Liver (tissue), 9 donors: ENCODE data around the gene CROCC2. TPM values are rescaled to one million over a fixed set of nuclear protein-coding genes. Genes with fewer than 3 reads are reported as not detected.

ENCODE experiments used
- DNase-seq: peaks from one replicate; pipeline ENCODE4 v3.0.0-alpha.2; 2017; ENCODE audit warnings: low spot score
- H3K27ac ChIP-seq, 2 donors: one replicate each; pipeline ENCODE4 v1.7.0; 2013; ENCODE audit warnings: inconsistent platforms in 2 of 2, low read length in 2 of 2, control low read depth in 1 of 2, low read depth in 1 of 2, mild to moderate bottlenecking in 1 of 2
- H3K27me3 ChIP-seq, 4 donors: one replicate each; pipeline versions ENCODE4 v1.6.1 to v1.7.0; 2013; ENCODE audit warnings: low read length in 3 of 4, inconsistent platforms in 1 of 4, mild to moderate bottlenecking in 1 of 4, moderate library complexity in 1 of 4; ENCODE audit not compliant: control insufficient read depth in 4 of 4, insufficient read depth in 4 of 4
- H3K36me3 ChIP-seq, 4 donors: one replicate each; pipeline versions ENCODE4 v1.6.1 to v1.7.0; 2013; ENCODE audit warnings: low read length in 3 of 4, mild to moderate bottlenecking in 3 of 4, low read depth in 1 of 4, moderate library complexity in 1 of 4; ENCODE audit not compliant: control insufficient read depth in 4 of 4, insufficient read depth in 3 of 4
- H3K4me1 ChIP-seq, 4 donors: one replicate each; pipeline versions ENCODE4 v1.6.1 to v1.7.0; 2013; ENCODE audit warnings: low read length in 3 of 4, mild to moderate bottlenecking in 3 of 4, moderate library complexity in 1 of 4; ENCODE audit not compliant: control insufficient read depth in 4 of 4, insufficient read depth in 4 of 4
- H3K4me3 ChIP-seq, 3 donors: one replicate each; pipeline versions ENCODE4 v1.6.1 to v1.7.0; 2013; ENCODE audit warnings: low read length in 3 of 3, control low read depth in 1 of 3, low read depth in 1 of 3, mild to moderate bottlenecking in 1 of 3
- H3K9ac ChIP-seq, 2 donors: one replicate each; pipeline ENCODE4 v1.7.0; 2013; ENCODE audit warnings: low read length in 2 of 2, mild to moderate bottlenecking in 2 of 2, moderate library complexity in 2 of 2, control low read depth in 1 of 2, low read depth in 1 of 2
- H3K9me3 ChIP-seq, 4 donors: one replicate each; pipeline versions ENCODE4 v1.6.1 to v1.7.0; 2013; ENCODE audit warnings: low read length in 3 of 4; ENCODE audit not compliant: control insufficient read depth in 4 of 4
- ATF3 ChIP-seq: IDR thresholded peaks from 2 replicates; pipeline ENCODE4 v1.6.1; 2016; ENCODE audit warnings: antibody characterized with exemption
- CTCF ChIP-seq: fragments of 150-350 bp; IDR thresholded peaks from 2 replicates; pipeline ENCODE4 v1.5.1; 2017; ENCODE audit warnings: improper control_type of control experiment, low read depth, low read length; ENCODE audit not compliant: missing input control
- EGR1 ChIP-seq, 2 donors: IDR thresholded peaks; 2 replicates each; pipeline ENCODE4 v1.6.1; 2016 to 2018; ENCODE audit warnings: antibody characterized with exemption in 2 of 2, low read depth in 2 of 2
- FOXA1 ChIP-seq: IDR thresholded peaks from 2 replicates; pipeline ENCODE4 v1.6.1; 2016; ENCODE audit warnings: antibody characterized with exemption
- FOXA2 ChIP-seq: IDR thresholded peaks from 2 replicates; pipeline ENCODE4 v1.6.1; 2016; ENCODE audit warnings: antibody characterized with exemption
- HNF4A ChIP-seq, 2 donors: conservative IDR thresholded peaks; 2 replicates each; pipeline ENCODE4 v1.6.1; 2016; ENCODE audit warnings: antibody characterized with exemption in 2 of 2, mild to moderate bottlenecking in 2 of 2
- JUND ChIP-seq, 2 donors: IDR thresholded peaks; 2 replicates each; pipeline ENCODE4 v1.6.1; 2016; ENCODE audit warnings: antibody characterized with exemption in 2 of 2
- NR2F2 ChIP-seq: IDR thresholded peaks from 2 replicates; pipeline ENCODE4 v1.6.1; 2016; ENCODE audit warnings: antibody characterized with exemption
- RAD21 ChIP-seq, 2 donors: IDR thresholded peaks; 2 replicates each; pipeline ENCODE4 v1.6.1; 2016; ENCODE audit warnings: antibody characterized with exemption in 2 of 2, mild to moderate bottlenecking in 2 of 2
- RXRA ChIP-seq, 2 donors: IDR thresholded peaks; 2 replicates each; pipeline ENCODE4 v1.6.1; 2017 to 2018; ENCODE audit warnings: antibody characterized with exemption in 2 of 2, mild to moderate bottlenecking in 1 of 2
- SP1 ChIP-seq: IDR thresholded peaks from 2 replicates; pipeline ENCODE4 v1.6.1; 2018; ENCODE audit warnings: antibody characterized with exemption, mild to moderate bottlenecking
- TAF1 ChIP-seq: conservative IDR thresholded peaks from 2 replicates; pipeline ENCODE4 v1.6.1; 2016; ENCODE audit warnings: antibody characterized with exemption, mild to moderate bottlenecking
- YY1 ChIP-seq: IDR thresholded peaks from 2 replicates; pipeline ENCODE4 v1.6.1; 2016; ENCODE audit warnings: antibody characterized with exemption, mild to moderate bottlenecking
- ZBTB33 ChIP-seq: IDR thresholded peaks from 2 replicates; pipeline ENCODE4 v1.6.1; 2016; ENCODE audit warnings: antibody characterized with exemption
- WGBS: extraction: QIAGEN DNeasy Blood & Tissue Kit; methylation state at CpG from one replicate; pipeline ENCODE4 v1.1.7; 2013; 5-methylcytosine and 5-hydroxymethylcytosine counted together
- polyA plus RNA-seq, 2 donors: library from polyadenylated mRNA; stranded (reverse) in 1 of 2; unstranded in 1 of 2; fragments of 200-250 nt in 1 of 2; fragments of >200 nt in 1 of 2; fragmentation: Nextera tagmentation in 1 of 2; extraction: Ambion mirVana in 1 of 2; gene quantifications; one replicate each; pipeline versions ENCODE4 v1.2.1 to v1.2.3, GENCODE V29; 2013 to 2015
- total RNA-seq, 2 donors: library from RNA; depleted of rRNA; stranded (reverse); fragments of >200 nt; gene quantifications; one replicate each; pipeline ENCODE4 v1.2.3, GENCODE V29; 2014
- TF ChIP-seq, protein P1 (sequence below): IDR thresholded peaks from 2 replicates; pipeline ENCODE4 v1.6.1; 2016; ENCODE audit warnings: antibody characterized with exemption
- TF ChIP-seq, protein P2 (sequence below): IDR thresholded peaks from 2 replicates; pipeline ENCODE4 v1.6.1; 2016; ENCODE audit warnings: antibody characterized with exemption, mild to moderate bottlenecking
- donor health status: healthy.
- donor health status: healthy.
- donor health status: healthy.
- donor health status: healthy.
- donor health status: healthy.

Gene CROCC2
- total and polyA plus RNA-seq, 4 donors: under 0.01 to 0.13 (median 0.05) TPM

DNA sequence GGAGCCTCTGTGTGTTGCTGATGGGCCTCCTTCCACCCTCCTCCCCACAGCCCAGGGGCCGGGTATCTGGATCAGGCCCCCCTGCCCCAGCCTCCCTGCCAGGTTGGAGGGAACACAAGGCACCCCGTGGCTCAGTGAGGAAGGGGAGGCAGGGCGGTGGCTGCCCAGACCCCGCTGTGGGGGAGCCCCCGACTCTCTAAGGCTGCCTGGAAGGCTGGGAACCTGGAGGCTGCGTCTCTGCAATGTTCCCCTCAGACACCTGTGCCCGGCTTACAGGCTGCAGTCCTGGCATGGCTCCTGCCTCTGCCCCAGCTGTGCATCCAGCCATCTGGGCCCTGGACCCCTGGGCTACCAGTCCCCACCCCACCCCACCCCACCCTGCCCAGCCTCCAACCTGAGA, 9.7 kb upstream of the CROCC2 start:
- WGBS: 62% methylated on average over 7 of the region's 7 CpGs
- Histone ChIP-seq H3K9me3 (peaks cover 0 to 3% (median 0%) of the 10 kb centered on the region in 4 donors), H3K9ac (no peak overlapping the region), H3K27ac (no peak overlapping the region), H3K27me3 (no peaks in the 10 kb centered on the region), H3K4me1 (peaks cover 8 to 29% (median 19%) of the 10 kb centered on the region in 4 donors), H3K36me3 (no peaks in the 10 kb centered on the region), H3K4me3 (no peak overlapping the region)
- no peak for DNase-seq
- TF ChIP-seq, protein P1, sequence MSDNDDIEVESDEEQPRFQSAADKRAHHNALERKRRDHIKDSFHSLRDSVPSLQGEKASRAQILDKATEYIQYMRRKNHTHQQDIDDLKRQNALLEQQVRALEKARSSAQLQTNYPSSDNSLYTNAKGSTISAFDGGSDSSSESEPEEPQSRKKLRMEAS: no peak
- no peak for TF ChIP-seq TAF1
- TF ChIP-seq EGR1 (IDR thresholded peaks at IDR 0.05; ENCODE audit: low read depth in 2 of 2): no peak
- TF ChIP-seq FOXA1: no peak
- no peak for TF ChIP-seq FOXA2
- TF ChIP-seq CTCF: no peak
- no peak for TF ChIP-seq SP1
- no peak for TF ChIP-seq ATF3
- TF ChIP-seq RAD21 (IDR thresholded peaks at IDR 0.05): no peak
- no peak for TF ChIP-seq JUND (IDR thresholded peaks at IDR 0.05)
- no peak for TF ChIP-seq ZBTB33
- no peak for TF ChIP-seq YY1
- TF ChIP-seq, protein P2, sequence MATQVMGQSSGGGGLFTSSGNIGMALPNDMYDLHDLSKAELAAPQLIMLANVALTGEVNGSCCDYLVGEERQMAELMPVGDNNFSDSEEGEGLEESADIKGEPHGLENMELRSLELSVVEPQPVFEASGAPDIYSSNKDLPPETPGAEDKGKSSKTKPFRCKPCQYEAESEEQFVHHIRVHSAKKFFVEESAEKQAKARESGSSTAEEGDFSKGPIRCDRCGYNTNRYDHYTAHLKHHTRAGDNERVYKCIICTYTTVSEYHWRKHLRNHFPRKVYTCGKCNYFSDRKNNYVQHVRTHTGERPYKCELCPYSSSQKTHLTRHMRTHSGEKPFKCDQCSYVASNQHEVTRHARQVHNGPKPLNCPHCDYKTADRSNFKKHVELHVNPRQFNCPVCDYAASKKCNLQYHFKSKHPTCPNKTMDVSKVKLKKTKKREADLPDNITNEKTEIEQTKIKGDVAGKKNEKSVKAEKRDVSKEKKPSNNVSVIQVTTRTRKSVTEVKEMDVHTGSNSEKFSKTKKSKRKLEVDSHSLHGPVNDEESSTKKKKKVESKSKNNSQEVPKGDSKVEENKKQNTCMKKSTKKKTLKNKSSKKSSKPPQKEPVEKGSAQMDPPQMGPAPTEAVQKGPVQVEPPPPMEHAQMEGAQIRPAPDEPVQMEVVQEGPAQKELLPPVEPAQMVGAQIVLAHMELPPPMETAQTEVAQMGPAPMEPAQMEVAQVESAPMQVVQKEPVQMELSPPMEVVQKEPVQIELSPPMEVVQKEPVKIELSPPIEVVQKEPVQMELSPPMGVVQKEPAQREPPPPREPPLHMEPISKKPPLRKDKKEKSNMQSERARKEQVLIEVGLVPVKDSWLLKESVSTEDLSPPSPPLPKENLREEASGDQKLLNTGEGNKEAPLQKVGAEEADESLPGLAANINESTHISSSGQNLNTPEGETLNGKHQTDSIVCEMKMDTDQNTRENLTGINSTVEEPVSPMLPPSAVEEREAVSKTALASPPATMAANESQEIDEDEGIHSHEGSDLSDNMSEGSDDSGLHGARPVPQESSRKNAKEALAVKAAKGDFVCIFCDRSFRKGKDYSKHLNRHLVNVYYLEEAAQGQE: no peak

GRCh38 chr2:240896871-240897692, 9.1 kb upstream of the CROCC2 start:
- Histone ChIP-seq H3K4me3 (no peak overlapping the region), H3K4me1 (peaks cover 8 to 29% (median 19%) of the 10 kb centered on the region in 4 donors), H3K9ac (no peak overlapping the region), H3K27me3 (no peaks in the 10 kb centered on the region), H3K27ac (no peak overlapping the region), H3K36me3 (no peaks in the 10 kb centered on the region), H3K9me3 (peaks cover 0 to 3% (median 0%) of the 10 kb centered on the region in 4 donors)
- TF ChIP-seq, protein P2: no peak
- TF ChIP-seq HNF4A (conservative IDR thresholded peaks at IDR 0.05) (peak; percentile 63 to 66), TAF1 (no peak), SP1 (peak; percentile 67), JUND (IDR thresholded peaks at IDR 0.05) (no peak), FOXA1 (no peak), FOXA2 (no peak), NR2F2 (no peak), RAD21 (IDR thresholded peaks at IDR 0.05) (peak in 1 of 2 donors; percentile 47), RXRA (IDR thresholded peaks at IDR 0.05) (peak; percentile 54 to 62)
- WGBS: 57% methylated on average over 23 of the region's 23 CpGs
- peak; percentile 74 for DNase-seq
